Activated CD4-positive, CD25-positive, alpha-beta regulatory T cell treated with anti-CD3 and anti-CD28 coated beads, Interleukin-2, amount 50 U/mL, for 16 hours (primary cell): ENCODE results near the gene TRAPPC11.
A peak's percentile ranks its signal among the peaks of the same experiment; 100 is the strongest.
"Not testable (repeated sequence)": the region's sequence is repeated elsewhere in the genome, so short reads cannot be mapped to it uniquely, and the experiment has no call there.

ENCODE experiments used
- DNase-seq: peaks from one replicate; pipeline ENCODE4 v3.0.0-alpha.2; 2020; ENCODE audit warnings: low read depth, low spot score

Gene TRAPPC11

GRCh38 chr4:183659029-183659871 is at the start of gene TRAPPC11, which contains the start of gene RWDD4:
Gene TRAPPC11, plus strand, starts transcription at chr4:183659293. Its CDS starts 4,575 bp downstream, at chr4:183663868.
Gene RWDD4, minus strand, starts transcription at chr4:183659185. Its CDS starts 233 bp downstream, at chr4:183658952.
- peak; percentile 89 for DNase-seq

DNA sequence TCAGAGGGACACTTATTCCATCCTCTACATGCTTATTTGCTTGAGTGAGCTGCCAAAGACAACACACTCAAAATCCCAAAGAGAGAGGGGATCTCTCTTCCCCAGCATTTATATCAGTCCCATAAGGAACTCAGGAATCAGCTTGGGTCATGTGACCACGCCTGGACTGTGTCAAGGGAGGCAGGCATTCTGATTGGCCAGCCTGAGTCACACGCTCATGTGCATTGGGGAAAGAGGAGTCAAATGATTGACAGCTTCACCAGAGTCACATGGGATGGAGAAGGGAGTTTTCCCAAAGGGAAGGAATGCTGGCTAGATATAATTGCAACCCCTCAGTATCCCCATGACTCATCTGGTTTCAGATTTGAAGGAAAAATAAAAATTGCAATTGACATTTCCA is 49.1 kb upstream of the TRAPPC11 start:
- no peak for DNase-seq

DNA sequence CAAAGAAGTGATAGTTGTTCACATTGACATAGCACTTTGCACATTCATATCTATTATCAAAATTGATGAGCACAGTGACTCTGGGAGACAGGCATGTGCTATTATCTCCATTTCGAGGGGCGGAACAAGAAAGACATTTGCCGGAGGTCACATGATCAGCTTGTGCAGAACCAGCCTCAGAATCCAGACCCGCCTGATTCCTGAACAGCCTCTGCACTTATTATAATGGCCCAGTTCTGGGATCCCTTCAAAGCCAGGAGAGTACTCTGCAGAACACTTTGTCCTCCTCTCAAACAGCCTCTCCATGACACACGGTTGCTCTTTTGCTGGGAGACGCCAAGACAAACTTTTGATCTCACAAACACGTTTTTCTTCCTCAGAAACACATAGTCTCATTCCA is 48.5 kb upstream of the TRAPPC11 start:
- no peak for DNase-seq

DNA sequence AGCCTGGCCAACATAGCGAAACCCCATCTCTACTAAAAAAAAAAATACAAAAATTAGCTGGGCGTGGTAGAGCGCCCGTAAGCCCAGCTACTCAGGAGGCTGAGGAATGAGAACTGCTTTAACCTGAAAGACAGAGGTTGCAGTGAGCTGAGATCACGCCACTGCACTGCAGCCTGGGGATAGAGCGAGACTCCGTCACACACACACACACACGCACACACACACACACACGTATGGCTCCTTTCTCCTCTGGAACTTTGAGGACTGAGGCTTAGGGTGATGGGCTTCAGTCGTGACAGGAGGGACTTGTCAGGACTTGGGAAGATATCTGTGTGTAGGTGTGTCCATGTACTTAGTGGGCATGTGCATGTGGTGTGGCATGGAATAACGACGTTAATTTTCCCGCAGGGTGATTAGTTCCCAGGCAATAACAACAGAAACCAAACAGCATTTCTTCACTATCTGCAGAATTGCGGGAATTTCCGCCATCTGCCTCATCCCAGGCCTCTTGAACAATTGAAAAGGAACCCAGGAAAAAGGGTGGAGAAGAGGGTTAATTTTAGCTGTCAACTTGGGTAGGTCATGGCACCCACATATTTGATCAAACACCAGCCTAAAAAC is 47.8 kb upstream of the TRAPPC11 start:
- DNase-seq, result no peak

GRCh38 chr4:183612329-183613250 is 46.5 kb upstream of the TRAPPC11 start:
- no peak for DNase-seq

DNA sequence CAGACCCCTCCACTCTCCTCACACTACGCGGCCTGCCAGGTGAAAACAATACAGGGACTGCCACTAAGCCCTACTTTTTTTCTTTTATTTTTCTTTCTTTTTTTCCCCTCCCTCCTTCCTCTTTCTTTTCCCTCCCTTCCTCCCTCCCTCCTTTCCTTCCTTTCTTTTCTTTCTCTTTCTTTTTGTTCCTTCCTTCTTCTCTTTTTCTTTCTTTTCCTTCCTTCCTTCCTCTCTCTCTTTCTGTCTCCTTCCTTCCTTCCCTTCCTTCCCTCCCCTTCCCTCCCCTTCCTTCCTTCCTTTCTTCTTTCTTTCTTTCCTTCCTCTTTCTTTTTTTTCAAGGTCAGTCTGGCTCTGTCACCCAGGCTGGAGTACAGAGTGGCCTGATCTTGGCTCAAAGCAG is 42.0 kb upstream of the TRAPPC11 start:
- no peak for DNase-seq

DNA sequence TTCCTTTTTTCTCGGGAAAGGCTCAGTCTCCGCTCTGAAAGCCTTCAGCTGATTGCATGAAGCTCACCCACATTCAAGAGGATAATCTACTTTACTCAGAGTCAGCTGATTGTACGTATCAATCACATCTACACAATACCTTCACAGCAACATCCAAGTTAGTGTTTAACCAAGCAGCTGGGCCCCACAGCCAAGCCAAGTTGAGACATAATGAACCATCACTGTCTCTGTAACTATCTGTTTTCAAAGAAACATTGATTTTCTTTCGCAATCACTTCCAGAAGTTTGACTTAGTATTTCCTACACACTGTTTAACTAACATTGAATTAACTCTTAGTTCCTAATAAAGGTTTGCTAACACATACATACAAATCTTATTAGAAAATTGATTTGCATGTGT is 40.4 kb upstream of the TRAPPC11 start:
- no peak for DNase-seq

- DNase-seq, result no peak
These were observed 38.7 kb upstream of the TRAPPC11 start for GRCh38 chr4:183620421-183620820.

DNA sequence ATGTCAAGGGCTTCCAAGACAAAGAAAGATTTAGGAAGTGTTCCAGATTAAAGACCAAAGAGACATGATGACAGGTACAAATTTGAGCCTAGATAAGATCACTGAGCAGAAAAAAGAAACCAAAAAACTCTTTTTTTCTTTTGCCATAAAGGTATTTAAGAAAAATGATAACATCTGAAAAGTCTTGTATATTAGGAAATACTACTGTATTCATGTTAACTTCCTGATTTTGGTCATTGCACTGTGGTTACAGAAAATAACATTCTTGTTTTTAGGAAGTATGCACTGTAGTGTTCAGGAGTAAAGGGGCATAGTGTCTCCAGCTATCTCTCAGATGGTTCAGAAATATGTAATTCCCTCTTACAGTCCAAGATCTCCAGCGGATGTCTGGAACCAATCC is 37.2 kb upstream of the TRAPPC11 start:
- no peak for DNase-seq

DNA sequence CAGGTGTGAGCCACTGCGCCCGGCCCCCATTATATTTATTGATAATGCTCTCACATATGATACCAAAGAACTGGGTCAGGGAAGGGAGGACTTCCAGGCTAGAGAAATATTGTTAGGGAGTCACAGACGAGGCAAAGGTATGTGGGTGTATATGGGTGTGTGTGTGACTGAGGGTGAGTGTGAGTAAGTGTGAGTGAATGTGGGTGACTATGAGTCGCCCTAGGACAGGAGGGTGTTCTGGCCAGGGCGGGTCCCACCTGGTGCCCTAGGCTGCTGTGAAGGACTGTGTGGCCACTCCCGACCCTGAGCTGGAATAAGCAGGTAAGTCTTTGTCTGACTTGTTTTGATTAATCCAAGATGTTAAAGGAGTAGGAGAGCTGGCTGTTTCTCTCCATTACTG is 34.5 kb upstream of the TRAPPC11 start:
- DNase-seq, result no peak

GRCh38 chr4:183626168-183626567 is 32.9 kb upstream of the TRAPPC11 start:
- no peak for DNase-seq

DNA sequence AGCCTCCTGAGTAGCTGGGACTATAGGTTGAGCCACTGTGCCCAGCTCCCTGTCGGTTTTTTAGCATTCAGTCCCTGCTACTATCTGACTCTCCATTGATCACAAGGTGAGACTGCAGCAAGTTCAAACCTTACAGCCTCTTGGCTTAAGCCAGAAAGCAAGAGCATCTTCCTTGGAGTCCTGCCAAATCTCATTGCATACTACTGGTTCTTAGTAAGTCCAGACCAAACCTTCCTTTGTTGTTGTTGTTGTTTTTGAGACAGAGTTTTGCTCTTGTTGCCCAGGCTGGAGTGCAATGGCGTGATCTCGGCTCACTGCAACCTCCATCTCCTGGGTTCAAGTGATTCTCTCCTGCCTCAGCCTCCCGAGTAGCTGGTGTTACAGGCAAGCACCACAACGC is 31.8 kb upstream of the TRAPPC11 start:
- not testable (repeated sequence) for DNase-seq

- DNase-seq, result no peak
These were observed 31.0 kb upstream of the TRAPPC11 start for GRCh38 chr4:183627979-183628588.

GRCh38 chr4:183631577-183632198 is 27.4 kb upstream of the TRAPPC11 start:
- DNase-seq, result no peak

GRCh38 chr4:183632689-183633088 is 26.4 kb upstream of the TRAPPC11 start:
- DNase-seq, result no peak

DNA sequence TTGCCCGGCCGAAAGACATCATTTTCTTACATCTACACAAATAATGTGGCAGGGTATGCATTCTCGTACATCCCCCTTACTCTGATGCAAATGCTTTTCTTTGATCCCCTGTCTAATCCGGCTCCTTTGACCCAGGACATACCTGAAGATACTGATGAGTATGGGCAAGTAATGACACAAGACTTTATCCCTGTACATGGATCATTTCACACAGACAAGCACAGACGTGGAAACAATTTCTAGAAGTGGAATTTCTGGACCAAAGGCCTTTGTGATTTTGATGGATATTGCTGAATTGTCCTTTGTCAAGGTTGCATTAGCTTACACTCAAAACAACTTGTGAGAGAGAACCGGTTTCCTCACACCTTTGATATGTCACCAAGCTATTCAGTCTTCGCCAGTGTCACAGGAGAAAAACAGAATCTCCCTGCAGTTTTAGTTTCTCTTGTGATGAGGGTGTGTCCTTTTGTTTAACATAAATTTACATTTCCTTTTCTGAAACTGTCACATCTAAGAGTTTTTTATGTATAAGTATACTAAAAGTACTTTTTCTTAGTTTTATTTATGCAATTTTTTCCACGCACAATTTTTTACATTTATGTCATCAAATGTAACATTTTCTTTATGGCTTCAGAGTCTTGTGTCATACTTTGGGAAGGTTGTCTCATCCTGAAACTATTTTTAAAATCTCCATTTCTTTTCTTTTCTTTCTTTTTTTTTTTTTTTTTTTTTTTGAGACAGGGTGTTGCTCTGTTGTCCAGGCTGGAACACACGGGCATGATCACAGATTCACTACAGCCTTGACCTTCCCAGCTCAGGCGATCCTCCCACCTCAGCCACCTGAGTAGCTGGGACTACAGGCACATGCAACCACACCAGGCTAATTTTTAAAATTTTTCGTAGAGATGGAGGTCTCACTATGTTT is 25.4 kb upstream of the TRAPPC11 start:
- DNase-seq, result no peak

DNA sequence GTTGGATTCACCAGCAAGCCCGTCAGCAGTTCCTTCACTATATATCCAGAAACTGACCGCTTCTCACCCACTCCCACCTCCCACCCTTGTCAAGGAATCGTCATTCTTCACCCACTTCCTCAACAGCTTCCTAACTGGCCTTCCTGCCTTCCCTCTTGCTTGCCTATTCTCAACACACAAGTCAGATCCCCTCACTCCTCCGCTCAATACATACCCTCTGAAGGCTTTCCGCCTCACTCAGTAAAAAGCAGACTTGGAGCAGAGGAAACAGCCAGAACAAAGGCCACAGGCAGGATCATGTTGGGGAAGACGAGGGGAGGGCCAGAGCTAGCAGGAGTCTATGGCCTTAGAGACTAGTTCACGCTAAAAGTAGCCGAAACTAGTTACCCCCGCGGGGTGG is 23.8 kb upstream of the TRAPPC11 start:
- no peak for DNase-seq

DNA sequence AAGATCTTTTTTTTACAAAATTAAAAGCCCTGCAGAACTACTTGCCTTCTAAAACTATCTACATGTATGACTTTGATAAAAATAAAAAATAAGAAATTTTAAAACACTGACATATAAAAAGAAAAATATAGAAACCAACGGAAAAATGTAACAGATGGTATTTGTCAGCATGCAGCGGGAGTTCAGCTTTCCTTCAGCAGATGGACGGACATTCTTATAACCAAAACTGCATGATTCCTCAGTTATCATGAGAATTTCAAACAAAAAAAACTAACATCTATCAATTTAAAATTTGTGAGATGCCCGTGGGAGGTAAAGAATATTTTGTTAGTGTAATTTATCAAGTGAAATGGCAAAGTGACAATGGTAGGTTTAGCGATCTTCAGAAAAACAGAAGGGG is 23.4 kb upstream of the TRAPPC11 start:
- no peak for DNase-seq

GRCh38 chr4:183636503-183636902 is 22.6 kb upstream of the TRAPPC11 start:
- DNase-seq, result no peak

DNA sequence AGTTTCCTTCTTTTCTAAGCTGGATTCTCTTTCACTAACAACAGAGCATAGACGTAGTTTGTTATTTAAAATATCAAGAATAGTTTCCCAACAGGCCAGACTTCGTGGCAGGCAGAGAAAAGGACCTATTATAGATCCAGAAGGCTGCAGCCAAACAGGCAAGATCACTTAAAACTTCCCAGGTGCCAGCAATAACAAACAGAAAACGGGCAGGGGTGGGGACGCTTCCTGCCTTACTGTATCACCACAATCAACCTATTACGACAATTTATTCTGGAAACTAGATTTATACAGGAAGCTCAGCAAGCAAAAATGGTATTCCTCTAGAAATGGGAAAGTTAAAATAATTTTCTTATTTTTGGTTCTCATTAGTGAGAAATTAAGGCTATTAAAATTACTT is 22.2 kb upstream of the TRAPPC11 start:
- DNase-seq, result no peak
